Measurements from ENCODE around the gene LNX1.

LNX1 gene

DNA sequence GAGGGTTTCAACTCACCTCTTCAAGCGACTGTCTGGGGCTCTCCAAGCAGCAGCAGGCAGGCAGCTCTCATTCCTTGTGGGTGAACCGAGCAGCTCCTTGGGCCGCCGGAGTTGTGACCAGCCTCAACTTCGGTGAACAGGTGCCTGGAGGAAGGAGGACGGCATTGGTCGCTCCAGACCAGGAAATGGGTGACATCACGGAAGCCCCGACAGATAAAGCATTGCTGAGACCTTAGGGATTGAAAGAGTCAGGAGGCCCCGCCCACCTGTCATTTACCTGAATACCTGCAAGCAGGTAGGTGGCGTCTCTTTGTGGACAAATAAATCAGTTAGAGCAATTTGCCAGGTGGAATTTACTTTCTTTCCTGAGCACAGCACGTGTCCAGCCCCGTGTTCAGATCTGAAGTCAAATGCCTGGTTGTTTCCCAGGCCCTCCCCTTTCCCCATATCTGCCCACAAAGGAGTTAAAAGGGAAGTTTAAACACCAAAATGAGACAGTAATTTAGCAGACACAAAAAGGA, at the start of gene LNX1:
Gene LNX1, minus strand, starts transcription at position 115 of the 521 bp plus-strand sequence. CDS start 17,484 bp downstream, outside the sequence.
- no peak for DNase-seq

- no peak for DNase-seq
Observed at GRCh38 chr4:53640576-53641453, 49.5 kb upstream of the LNX1 start.

DNA sequence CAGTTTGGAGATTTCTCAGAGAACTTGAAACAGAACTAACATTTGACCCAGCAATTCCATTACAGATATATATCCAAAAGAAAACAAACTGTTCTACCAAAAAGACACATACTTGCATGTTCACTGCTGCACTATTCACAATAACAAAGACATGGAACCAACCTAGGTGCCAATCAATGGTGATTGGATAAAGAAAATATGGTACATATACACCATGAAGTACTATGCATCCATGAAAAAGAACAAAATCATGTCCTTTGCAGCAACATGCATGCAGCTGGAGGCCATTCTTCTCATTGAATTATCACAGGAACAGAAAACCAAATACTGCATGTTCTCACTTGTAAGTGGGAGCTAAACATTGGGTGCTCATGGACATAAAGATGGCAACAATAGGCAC, 47.6 kb upstream of the LNX1 start:
- no peak for DNase-seq

- DNase-seq, result no peak
Observed at GRCh38 chr4:53637348-53637747, 46.1 kb upstream of the LNX1 start.

DNA sequence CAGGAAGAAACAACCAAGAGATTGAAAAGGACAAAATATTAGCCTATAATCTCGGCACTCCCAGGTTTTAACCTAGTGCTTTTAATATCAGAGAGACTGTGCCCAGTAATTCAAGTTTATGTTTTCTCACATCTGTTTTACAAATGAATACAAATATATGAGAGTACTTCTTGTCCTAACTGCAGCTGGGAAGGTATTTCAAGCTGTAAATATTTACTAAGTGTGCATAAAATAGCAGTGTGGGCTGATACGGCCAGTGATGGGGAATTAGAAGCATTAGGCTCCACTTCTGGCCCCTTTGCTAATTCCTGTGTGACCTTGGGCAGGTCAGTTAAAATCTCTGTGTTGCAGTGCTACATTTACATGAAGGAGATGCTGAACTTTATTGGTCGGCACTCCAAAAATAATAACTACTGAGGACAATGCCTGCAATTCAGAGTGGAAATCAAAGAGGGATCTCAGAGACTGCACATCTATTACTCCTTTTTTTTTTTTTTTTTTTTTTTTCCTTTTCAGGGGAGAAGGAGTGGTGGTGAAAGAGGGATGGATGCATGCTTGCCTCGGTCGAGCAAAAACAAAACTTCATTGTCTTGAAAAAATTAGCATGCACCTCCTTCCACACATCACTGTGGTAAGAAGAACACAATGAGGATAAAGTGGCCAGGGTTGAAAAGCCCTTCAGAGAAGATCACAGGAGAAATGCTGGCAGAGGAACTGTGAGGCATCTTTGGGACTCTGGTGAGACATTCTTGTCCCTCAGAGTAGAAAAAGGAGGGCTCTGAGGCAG, 44.6 kb upstream of the LNX1 start:
- no peak for DNase-seq

DNA sequence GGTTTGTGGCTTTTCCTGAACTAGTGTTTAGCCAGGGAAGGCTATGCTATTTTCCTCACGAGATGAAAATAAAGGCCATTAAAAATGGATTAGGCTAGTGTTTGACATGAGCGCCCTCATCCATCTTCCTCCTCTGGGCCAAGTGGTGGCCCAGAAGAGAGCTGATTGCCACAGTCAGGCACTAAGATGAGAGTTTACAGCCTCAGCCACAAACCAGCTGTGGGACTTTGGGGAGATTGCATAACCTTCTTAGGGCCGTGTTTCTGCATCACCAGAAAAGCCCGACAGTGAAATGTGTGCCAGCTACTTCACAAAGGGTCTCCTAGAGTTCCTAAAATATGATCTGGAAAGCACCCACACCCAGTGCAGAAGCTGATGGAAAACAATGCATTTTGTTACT, 42.3 kb upstream of the LNX1 start:
- DNase-seq, result no peak

DNA sequence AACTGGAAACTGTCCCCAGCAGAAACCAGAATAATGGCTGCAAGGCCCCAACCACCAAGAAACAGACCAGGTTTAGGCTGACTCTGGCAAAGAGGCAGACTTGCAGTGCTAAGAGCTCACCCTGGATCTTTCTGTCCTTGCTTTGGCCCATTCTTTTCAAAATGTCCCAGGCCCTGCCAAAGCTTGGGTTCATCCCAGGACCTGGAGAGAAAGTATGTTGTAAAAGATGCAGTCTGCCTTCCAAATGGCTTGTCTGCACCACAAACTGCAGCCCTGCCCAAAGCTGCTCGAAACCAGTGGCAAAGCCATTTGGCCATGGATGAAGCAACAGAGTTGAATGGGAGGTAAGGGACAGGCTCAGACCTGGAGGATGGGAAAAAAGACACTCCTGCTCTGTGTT, 38.0 kb upstream of the LNX1 start:
- no peak for DNase-seq

- no peak for DNase-seq
Observed at GRCh38 chr4:53626491-53626890, 35.2 kb upstream of the LNX1 start.

GRCh38 chr4:53625888-53626287, 34.6 kb upstream of the LNX1 start:
- DNase-seq, result no peak

DNA sequence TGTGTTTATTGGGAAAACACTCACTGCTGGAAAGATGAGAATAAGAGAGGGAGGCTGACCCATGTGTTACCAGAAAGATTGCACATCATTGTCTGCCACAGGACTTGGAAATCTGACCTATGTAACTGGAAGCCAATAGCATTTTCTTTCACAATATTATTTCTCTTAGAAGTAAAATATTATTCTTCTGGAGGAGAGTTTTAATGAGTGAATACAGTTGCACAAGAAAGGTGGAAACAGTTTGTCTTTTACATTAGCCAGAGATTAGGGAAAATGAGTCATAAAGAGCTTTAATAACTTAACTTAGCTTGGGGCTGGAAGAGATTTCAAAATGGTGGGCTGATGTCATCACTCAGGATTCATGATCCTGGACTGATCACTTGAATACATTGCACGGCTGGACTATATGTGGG, 31.5 kb upstream of the LNX1 start:
- no peak for DNase-seq

GRCh38 chr4:53620956-53621355, 29.7 kb upstream of the LNX1 start:
- no peak for DNase-seq

- no peak for DNase-seq
Observed at GRCh38 chr4:53619431-53619830, 28.1 kb upstream of the LNX1 start.

- no peak for DNase-seq
Observed at GRCh38 chr4:53618321-53618720, 27.0 kb upstream of the LNX1 start.

GRCh38 chr4:53617101-53617680, 25.9 kb upstream of the LNX1 start:
- DNase-seq, result no peak

- no peak for DNase-seq
Observed at GRCh38 chr4:53616219-53616618, 24.9 kb upstream of the LNX1 start.

- DNase-seq, result no peak
Observed at GRCh38 chr4:53614591-53614990, 23.3 kb upstream of the LNX1 start.

DNA sequence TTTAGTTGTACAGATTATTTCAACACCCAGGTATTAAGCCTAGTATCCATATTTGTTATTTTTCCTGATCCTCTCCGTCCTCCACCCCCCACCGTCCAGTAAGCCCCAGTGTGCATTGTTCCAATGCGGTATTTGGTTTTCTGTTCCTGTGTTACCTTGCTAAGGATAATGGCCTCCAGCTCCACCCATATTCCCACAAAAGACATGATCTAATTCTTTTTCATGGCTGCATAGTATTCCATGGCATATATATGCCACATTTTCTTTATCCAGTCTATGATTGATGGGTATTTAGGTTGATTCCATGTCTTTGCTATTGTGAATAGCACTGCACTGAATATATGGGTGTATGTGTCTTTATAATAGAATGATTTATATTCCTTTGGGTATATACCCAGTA, 22.1 kb upstream of the LNX1 start:
- no peak for DNase-seq

GRCh38 chr4:53608649-53609048, 17.4 kb upstream of the LNX1 start:
- no peak for DNase-seq

- DNase-seq, result no peak
Observed at GRCh38 chr4:53608242-53608641, 17.0 kb upstream of the LNX1 start.

DNA sequence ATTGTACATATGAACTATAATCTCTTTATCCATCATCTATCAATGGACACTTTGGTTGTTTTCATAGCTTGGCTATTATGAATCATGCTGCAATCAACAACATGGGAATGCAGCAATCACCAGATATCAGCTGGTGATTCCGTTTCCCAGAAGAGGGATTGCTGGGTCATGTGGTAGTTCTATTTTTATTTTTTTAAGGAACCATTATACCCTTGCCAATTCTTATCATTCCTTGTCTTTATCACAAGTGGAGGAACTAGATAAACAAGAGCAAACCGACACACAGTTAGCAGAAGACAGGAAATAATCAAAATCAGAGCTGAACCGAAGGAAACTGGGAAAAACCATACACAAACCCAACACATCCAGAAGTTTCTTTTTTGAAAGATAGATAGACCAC, 14.5 kb upstream of the LNX1 start:
- no peak for DNase-seq

- DNase-seq, result no peak
Observed at GRCh38 chr4:53602390-53602789, 11.1 kb upstream of the LNX1 start.

DNA sequence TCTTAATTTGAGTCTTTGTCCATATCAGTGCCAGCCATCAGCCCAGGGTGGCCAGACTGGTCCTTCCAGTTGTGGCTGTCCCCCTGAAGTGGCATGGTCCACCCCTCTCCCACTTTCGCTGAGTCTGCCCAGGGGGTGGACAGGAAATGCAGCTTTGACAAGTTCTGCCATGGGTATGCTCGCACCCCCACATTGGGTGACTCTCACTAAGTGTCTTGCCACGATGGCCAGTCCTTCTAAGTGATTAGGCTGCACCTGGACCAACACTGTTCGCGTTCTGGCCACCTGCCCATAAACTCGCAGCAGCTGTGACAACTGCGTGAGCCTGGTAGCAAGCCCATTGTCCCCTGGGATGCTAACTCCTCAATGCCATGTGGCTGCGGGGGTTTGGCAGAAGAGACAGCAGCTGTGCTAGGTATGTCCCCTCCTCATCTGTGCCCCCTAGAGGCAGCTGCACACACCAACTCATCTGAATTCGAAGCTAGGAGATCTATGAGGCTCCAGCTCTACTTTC, 10.0 kb upstream of the LNX1 start:
- DNase-seq, result no peak

DNA sequence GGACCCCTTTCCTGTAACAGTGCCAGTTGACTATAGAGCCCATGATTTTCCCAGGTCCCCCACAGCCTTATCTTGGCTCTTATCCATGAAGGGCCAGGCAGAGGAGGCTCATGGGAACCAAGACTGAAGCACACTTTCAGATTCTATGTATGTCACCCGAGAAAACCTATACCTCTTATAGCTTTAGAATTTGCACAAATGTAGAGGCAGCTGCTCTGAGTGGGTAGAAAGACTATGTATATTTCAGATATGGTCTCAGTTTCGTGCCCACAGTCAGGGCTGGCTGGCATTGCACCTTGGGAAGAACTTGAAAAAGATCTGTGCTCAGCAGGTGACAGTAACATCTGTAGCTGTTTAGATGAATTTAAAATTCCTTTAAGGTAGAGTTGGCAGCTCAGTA, 8.3 kb upstream of the LNX1 start:
- DNase-seq, result no peak
